Central memory CD8-positive, alpha-beta T cell (primary cell): ENCODE results near the gene SLC17A8.
"Not testable (repeated sequence)": the region's sequence is repeated elsewhere in the genome, so short reads cannot be mapped to it uniquely, and the experiment has no call there.

Source experiments
- ATAC-seq: fragments of 150-1000 bp; cut with Tn5 transposase; replicated peaks from 2 replicates; pipeline ENCODE4 v1.10.0; 2022; ENCODE audit warnings: mild to moderate bottlenecking, moderate FRiP score, moderate number of reproducible peaks; ENCODE audit not compliant: poor library complexity, severe bottlenecking; ENCODE audit errors: extremely low read depth
- DNase-seq, 2 donors: peaks; one replicate each; pipeline ENCODE4 v3.0.0; 2021; ENCODE audit warnings: low spot score in 2 of 2
- H3K27ac Mint-ChIP-seq: one replicate; pipeline ENCODE4 v1.8.0; 2022; ENCODE audit warnings: low read depth, mild to moderate bottlenecking, moderate library complexity, mixed read lengths
- H3K27me3 Mint-ChIP-seq: one replicate; pipeline ENCODE4 v1.8.0; 2022; ENCODE audit warnings: mixed read lengths
- H3K36me3 Mint-ChIP-seq: one replicate; pipeline ENCODE4 v1.8.0; 2022; ENCODE audit warnings: mild to moderate bottlenecking, moderate library complexity, mixed read lengths; ENCODE audit not compliant: insufficient read depth
- H3K4me1 Mint-ChIP-seq: one replicate; pipeline ENCODE4 v1.8.0; 2022; ENCODE audit warnings: mixed read lengths
- H3K4me3 Mint-ChIP-seq: one replicate; pipeline ENCODE4 v1.8.0; 2022; ENCODE audit warnings: mild to moderate bottlenecking, moderate library complexity, mixed read lengths
- H3K9me3 Mint-ChIP-seq: one replicate; pipeline ENCODE4 v1.8.0; 2022; ENCODE audit warnings: mixed read lengths

SLC17A8 gene

DNA sequence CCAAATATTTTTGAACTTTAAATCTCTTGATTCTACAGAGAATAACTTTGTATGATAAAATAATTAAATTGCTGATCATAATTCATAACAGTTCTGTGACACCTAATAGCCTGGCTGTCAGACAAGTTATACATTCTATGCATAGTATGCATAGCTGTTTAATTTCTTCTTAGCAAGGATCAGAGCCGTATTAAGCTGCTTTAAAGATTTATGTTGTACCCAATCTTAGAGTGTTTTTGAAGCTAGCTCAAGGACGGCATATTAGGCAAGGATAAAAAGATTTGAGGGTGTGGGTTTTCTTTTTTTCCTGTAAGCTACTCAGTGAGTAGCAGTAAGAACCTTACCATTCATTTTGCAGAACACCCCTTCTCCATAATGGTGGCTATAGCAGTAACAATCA is 45.9 kb downstream of the SLC17A8 start:
- Mint-ChIP-seq H3K9me3 (no peaks in the 10 kb centered on the region), H3K4me1 (no peaks in the 10 kb centered on the region), H3K36me3 (no peaks in the 10 kb centered on the region), H3K4me3 (no peak overlapping the region), H3K27me3 (peaks cover 10% of the 10 kb centered on the region), H3K27ac (no peak overlapping the region)
- DNase-seq (no peak), ATAC-seq (no peak)

DNA sequence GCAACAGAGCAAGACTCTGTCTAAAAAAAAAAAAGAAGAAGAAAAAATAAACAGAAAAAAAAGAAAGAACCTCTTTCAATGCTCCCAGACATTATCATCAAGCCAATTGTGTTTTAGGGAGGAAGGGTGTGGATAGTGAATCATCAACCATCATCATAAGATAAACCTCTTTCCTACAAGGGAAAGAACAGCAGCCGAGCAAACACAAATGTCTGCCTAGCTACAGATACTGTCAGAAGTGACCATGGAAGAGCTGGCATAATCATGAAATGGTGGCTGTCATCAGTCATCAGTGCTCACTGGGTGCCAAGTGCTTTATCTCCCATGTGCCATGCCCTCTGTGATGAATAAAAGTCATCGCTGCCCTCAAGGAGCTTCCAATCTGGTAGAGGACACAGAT is 46.6 kb downstream of the SLC17A8 start:
- no peaks in the 10 kb centered on the region for H3K36me3 Mint-ChIP-seq
- no peak overlapping the region for H3K27ac Mint-ChIP-seq
- no peaks in the 10 kb centered on the region for H3K9me3 Mint-ChIP-seq
- no peak for ATAC-seq
- DNase-seq: no peak
- H3K4me3 Mint-ChIP-seq: no peak overlapping the region
- H3K27me3 Mint-ChIP-seq: peaks cover 10% of the 10 kb centered on the region
- H3K4me1 Mint-ChIP-seq: no peaks in the 10 kb centered on the region

DNA sequence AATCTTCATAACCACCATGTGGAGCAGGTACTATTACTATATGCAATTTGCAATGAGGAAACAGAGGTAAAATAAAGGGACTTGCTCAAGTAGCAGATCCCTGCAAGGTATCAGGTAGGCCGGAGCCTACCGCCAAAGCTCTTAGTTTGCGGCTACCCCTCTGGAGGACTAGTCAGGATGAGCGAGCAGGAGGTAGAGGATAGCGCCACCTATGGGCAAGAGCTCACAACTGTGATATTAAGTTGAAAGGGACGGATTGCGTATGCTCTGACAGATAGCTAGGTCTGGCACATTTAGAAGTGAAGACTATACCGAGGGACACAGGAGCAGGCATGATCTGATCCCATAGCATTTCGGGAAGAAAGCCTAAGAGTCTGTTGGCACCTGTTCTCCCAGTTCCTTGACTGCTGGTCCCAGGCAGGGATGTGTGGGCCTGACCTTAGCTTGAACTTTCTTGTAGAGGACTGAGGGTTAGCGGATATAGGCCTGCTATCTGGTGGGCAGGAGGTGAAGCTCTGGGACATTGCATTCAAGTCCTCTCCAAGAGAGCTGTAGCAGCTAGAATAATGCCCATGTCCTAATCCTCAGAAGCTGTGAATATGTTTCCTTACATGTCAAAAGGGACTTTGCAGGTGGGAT is 48.0 kb downstream of the SLC17A8 start:
- ATAC-seq (no peak), DNase-seq (no peak)
- Mint-ChIP-seq H3K4me1 (no peaks in the 10 kb centered on the region), H3K9me3 (no peaks in the 10 kb centered on the region), H3K4me3 (no peak overlapping the region), H3K27me3 (peaks cover 21% of the 10 kb centered on the region), H3K36me3 (no peaks in the 10 kb centered on the region), H3K27ac (no peak overlapping the region)

DNA sequence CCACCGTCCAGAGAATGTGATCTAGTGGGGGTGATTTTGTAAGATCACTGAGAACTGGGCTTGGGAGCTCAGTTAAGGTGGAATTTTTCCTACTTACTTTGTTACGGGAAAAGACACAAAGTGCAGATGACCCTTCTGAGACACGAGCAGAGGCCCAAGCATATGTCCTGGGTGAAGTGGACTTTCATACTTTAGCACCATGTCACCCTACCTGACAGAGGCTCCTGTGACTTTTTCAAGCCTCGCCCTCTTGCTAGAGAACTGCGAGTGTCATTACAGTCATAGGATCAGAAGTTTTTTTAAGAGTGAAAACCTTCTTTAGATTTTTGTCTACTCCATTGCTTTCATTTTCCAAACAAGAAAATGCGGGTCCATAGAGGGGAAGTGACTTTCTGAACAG is 56.1 kb downstream of the SLC17A8 start:
- H3K27ac Mint-ChIP-seq: no peak overlapping the region
- no peak overlapping the region for H3K4me3 Mint-ChIP-seq
- no peaks in the 10 kb centered on the region for H3K4me1 Mint-ChIP-seq
- peaks cover 29% of the 10 kb centered on the region for H3K27me3 Mint-ChIP-seq
- no peaks in the 10 kb centered on the region for H3K36me3 Mint-ChIP-seq
- DNase-seq (no peak), ATAC-seq (no peak)
- H3K9me3 Mint-ChIP-seq: no peaks in the 10 kb centered on the region

DNA sequence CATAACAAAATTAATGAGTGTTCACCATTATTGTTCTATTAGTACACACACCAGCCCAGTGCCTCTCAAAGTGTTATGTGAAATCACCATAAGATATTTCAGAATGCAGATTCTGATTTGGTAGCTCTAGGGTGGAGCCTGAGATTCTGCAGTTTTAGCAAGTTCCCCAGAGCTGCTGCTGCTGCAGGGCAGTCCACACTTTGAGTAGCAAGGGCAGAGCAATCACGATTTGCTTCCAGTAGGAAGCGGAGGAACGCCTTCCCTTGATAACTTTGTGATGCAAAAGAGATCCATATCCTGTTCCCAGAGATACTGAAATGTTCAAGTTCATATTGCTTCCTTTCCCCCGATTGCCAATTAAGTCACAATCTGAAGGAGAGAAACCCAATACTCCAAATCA is 57.9 kb downstream of the SLC17A8 start:
- Mint-ChIP-seq H3K27ac (no peak overlapping the region), H3K36me3 (no peaks in the 10 kb centered on the region), H3K4me1 (no peaks in the 10 kb centered on the region), H3K27me3 (peaks cover 24% of the 10 kb centered on the region), H3K4me3 (no peak overlapping the region), H3K9me3 (no peaks in the 10 kb centered on the region)
- no peak for DNase-seq
- no peak for ATAC-seq

DNA sequence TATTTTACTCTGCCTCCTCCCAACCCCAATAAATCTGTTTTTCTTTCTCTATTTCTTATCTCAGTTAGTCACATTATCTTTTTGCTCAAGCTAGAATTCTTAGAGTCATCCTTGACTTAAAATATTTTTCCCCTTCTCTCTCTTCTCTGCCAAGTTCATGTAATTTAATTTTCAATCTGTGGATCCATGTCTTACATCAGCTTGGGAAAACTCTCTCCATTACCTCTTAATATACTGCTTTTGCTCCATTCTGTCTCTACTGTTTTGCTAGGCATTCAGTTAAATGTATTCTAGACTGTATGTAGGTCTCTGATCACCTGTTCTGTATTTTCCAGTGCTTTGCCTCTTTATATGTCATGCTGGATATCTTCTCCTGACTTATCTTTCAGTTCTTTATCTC is 65.8 kb downstream of the SLC17A8 start:
- H3K9me3 Mint-ChIP-seq: peaks cover 8% of the 10 kb centered on the region
- H3K27me3 Mint-ChIP-seq: peaks cover 15% of the 10 kb centered on the region
- DNase-seq: no peak
- no peaks in the 10 kb centered on the region for H3K4me1 Mint-ChIP-seq
- no peaks in the 10 kb centered on the region for H3K36me3 Mint-ChIP-seq
- H3K27ac Mint-ChIP-seq: no peak overlapping the region
- no peak for ATAC-seq
- H3K4me3 Mint-ChIP-seq: no peak overlapping the region

DNA sequence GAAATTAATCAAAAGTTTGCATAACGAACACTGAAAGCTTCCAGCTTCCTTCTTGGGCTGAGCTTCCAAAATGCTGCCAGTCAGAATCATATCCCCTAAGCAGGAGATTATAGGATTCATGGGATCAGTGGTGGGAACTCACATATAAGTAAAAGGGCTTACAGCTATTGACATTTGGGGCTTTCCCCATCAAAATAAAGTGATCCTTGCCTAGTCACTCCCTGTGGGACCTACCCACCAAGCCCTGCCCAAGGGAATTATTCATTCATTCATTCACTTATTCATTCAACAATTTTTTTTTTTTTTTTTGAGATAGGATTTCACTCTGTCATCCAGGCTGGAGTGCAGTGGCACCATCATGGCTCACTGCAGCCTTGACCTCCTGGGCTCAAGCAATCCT is 69.3 kb downstream of the SLC17A8 start:
- H3K36me3 Mint-ChIP-seq: no peaks in the 10 kb centered on the region
- peaks cover 10% of the 10 kb centered on the region for H3K9me3 Mint-ChIP-seq
- H3K4me1 Mint-ChIP-seq: no peaks in the 10 kb centered on the region
- DNase-seq: no peak
- no peak overlapping the region for H3K4me3 Mint-ChIP-seq
- no peak for ATAC-seq
- H3K27me3 Mint-ChIP-seq: peaks cover 11% of the 10 kb centered on the region
- no peak overlapping the region for H3K27ac Mint-ChIP-seq

DNA sequence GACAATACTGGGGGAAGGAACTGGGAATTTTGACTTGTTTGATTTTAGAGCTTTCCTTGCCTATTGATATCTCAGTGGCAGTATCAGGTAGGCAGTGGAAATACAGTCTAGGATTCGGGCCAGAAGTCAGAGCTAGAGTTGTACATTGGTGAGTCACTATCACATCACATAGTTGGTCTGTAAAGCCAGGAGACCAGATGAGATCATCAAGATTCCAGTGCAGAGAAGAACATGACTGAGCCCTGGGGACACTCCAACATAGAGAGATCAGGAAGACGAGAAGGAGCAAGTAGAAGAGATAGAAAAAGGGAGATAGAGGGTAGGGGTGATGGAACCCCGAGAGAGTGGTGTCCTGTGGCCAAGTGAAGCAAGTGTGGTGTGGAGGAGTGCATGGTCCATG is 70.2 kb downstream of the SLC17A8 start:
- Mint-ChIP-seq H3K27me3 (peaks cover 11% of the 10 kb centered on the region), H3K9me3 (peaks cover 10% of the 10 kb centered on the region), H3K27ac (no peak overlapping the region), H3K4me1 (no peaks in the 10 kb centered on the region), H3K4me3 (no peak overlapping the region), H3K36me3 (no peaks in the 10 kb centered on the region)
- no peak for ATAC-seq
- no peak for DNase-seq

DNA sequence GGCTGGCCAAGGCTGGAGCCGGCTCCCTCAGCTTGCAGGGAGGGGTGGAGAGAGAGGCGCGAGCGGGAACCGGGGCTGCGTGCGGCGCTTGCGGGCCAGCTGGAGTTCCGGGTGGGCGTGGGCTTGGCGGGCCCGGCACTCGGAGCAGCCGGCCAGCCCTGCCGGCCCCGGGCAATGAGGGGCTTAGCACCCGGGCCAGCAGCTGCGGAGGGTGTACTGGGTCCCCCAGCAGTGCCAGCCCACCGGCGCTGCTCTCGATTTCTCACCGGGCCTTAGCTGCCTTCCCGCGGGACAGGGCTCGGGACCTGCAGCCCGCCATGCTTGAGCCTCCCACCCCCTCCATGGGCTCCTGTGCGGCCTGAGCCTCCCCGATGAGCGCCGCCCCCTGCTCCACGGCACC is 73.4 kb downstream of the SLC17A8 start:
- H3K27me3 Mint-ChIP-seq: peaks cover 11% of the 10 kb centered on the region
- not testable (repeated sequence) for DNase-seq, H3K4me1 Mint-ChIP-seq, H3K27ac Mint-ChIP-seq, H3K9me3 Mint-ChIP-seq, H3K4me3 Mint-ChIP-seq, H3K36me3 Mint-ChIP-seq, ATAC-seq

DNA sequence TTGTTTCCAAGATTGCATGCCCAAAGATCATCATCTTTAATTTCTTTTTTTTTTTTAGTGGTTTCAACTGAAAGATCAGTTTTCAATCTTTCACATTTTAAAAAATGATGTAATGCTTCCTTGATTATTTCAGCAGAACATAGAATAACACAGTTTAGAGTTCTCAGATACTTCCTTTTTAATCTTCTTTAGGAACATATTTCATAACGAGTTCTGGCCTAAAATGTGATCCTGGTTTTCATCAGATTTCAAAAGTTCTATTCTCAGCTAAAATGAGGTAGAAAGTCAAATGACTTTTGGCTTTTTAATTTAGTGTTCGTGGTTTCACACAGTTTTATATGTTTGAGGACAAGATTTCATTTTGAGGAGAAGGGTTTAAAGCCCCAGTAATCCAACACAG is 76.8 kb downstream of the SLC17A8 start:
- H3K9me3 Mint-ChIP-seq: no peaks in the 10 kb centered on the region
- no peak overlapping the region for H3K27ac Mint-ChIP-seq
- H3K27me3 Mint-ChIP-seq: peaks cover 10% of the 10 kb centered on the region
- H3K36me3 Mint-ChIP-seq: peaks cover 2% of the 10 kb centered on the region
- H3K4me1 Mint-ChIP-seq: no peaks in the 10 kb centered on the region
- ATAC-seq: no peak
- DNase-seq: no peak
- H3K4me3 Mint-ChIP-seq: no peak overlapping the region

DNA sequence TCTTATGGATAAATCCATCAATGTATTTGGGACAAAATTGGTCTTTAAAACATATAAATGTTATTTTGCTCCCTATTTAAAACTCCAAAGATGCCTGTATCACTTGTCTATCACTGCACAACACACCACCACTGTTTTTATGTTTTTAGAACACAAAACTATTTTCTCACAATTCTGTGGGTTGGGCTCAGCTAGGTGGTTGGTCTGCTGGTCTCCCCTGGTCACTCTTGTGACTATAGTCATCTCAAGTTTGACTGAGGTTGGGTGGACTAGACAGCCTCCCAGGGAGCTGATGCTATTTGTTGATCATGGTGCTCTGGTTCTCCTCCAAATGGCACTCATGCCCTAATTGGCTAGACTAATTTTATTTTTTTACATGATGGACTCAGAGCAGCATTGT is 77.3 kb downstream of the SLC17A8 start:
- H3K9me3 Mint-ChIP-seq: no peaks in the 10 kb centered on the region
- ATAC-seq (no peak), DNase-seq (no peak)
- H3K27me3 Mint-ChIP-seq: peaks cover 10% of the 10 kb centered on the region
- H3K4me3 Mint-ChIP-seq: no peak overlapping the region
- peaks cover 2% of the 10 kb centered on the region for H3K36me3 Mint-ChIP-seq
- no peak overlapping the region for H3K27ac Mint-ChIP-seq
- H3K4me1 Mint-ChIP-seq: no peaks in the 10 kb centered on the region

DNA sequence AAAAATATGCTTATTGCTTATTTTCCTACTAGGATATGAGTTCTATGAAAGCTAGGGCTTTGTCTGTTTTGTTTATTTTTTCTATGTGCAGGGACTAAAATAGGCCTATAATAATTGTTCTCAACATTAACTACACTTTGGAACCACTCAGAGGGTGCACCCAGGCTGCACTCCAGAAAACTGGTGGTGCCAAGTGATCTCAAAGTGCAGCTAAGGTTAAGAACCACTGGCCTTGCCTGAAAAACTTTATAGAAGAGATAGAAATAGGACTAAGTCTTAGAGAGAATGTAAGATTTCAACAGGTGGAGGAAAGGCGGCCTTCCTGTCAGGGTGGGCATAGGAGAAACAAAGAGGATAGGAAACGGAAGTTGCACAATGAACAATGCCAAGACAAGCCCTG is 79.1 kb downstream of the SLC17A8 start:
- DNase-seq (no peak), ATAC-seq (no peak)
- Mint-ChIP-seq H3K27me3 (peaks cover 10% of the 10 kb centered on the region), H3K4me3 (no peak overlapping the region), H3K4me1 (no peaks in the 10 kb centered on the region), H3K27ac (no peak overlapping the region), H3K9me3 (no peaks in the 10 kb centered on the region), H3K36me3 (peaks cover 2% of the 10 kb centered on the region)

DNA sequence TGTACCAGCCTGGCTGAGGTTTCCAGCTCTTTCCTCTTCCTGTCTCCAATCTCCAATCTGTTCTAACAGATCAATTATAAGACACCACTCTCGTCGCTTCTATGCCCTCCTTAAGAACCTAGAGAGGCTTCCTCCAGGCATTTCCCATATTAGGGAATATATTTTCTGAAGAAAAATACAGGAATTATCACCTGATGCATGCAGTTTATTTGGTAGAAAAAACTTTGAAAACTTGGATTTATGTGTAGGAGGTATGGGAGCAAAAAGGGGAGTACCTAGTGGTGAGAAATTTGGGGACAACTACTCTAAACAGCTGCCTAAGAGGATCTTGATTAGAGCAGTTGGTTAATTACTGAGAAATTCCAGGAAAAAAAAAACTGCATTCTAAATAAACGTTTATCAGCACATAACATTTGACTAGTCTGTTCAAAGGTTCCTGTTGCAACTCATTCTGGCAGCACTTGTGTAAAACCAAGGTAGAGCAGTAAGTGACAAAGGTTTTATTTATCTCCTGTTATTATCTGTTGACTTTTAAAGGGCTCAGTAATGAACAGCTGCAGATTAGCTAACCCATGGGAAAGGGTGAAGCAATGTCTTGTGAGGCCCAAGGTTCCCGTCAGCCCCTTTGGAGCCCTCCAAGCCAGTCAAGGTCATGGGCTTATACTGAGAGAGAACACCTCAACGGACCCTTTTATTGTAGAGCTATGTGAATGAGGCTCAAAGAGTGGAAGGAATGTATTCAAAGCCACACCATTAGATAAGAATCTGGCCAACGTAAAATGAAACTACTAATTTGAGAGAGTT is 80.4 kb downstream of the SLC17A8 start:
- no peak for ATAC-seq
- Mint-ChIP-seq H3K4me1 (no peaks in the 10 kb centered on the region), H3K27me3 (peaks cover 10% of the 10 kb centered on the region), H3K9me3 (no peaks in the 10 kb centered on the region), H3K4me3 (no peak overlapping the region), H3K36me3 (peaks cover 2% of the 10 kb centered on the region), H3K27ac (no peak overlapping the region)
- DNase-seq: no peak
